ENCODE measurements around the gene MMP1.

The MMP1 gene

DNA sequence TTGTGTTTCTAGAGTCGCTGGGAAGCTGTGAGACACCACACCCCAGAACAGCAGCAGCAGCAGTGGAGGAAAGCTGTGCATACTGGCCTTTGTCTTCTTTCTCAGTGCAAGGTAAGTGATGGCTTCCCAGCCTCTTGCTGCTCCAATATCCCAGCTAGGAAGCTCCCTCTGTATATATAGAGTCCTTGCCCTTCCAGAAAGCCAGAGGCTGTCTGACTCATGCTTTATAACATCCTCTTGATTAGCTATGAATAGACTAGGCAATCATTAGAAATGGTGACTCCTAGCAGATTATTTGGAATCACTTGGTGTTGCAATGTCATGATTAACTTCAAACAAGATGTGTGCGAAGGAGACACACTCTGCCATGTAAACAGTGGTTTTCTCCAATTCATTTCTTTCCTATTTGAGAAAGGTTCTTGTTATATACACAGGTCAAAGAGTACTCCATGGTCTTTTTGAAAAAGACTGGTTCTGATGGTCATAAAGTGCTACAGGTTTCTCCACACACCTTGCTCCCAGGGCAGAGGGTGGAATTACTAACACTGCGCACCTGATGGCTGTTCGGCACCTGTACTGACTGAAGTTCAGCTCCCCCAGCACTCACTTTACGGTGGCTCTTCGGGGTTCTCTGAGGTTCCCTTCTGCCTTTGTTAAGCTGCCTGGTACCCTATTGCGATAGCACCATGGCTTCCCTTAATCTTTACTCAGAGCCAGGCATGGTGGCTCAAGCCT, at the start of gene MMP1:
MMP1 (minus strand) TSS at position 149 of the 735 bp plus-strand sequence; CDS start at position 81, 68 bp downstream.
- Mint-ChIP-seq H3K4me1 (ENCODE audit: low read depth) (no peaks in the 10 kb centered on the region), H3K4me3 (no peak within 1 kb of the TSS), H3K36me3 (ENCODE audit: low read depth) (no peaks in the 10 kb centered on the region), H3K27me3 (ENCODE audit: low read depth) (no peaks in the 10 kb centered on the region), H3K27ac (no peak within 1 kb of the TSS), H3K9me3 (no peaks in the 10 kb centered on the region)
- no peak for DNase-seq (ENCODE audit: low spot score)

GRCh38 chr11:102846292-102846691, 48.3 kb upstream of the MMP1 start:
- no peaks in the 10 kb centered on the region for H3K27me3 Mint-ChIP-seq (ENCODE audit: low read depth)
- H3K27ac Mint-ChIP-seq: no peak overlapping the region
- no peaks in the 10 kb centered on the region for H3K36me3 Mint-ChIP-seq (ENCODE audit: low read depth)
- no peaks in the 10 kb centered on the region for H3K9me3 Mint-ChIP-seq
- no peak overlapping the region for H3K4me3 Mint-ChIP-seq
- H3K4me1 Mint-ChIP-seq (ENCODE audit: low read depth): no peaks in the 10 kb centered on the region
- DNase-seq (ENCODE audit: low spot score): no peak

DNA sequence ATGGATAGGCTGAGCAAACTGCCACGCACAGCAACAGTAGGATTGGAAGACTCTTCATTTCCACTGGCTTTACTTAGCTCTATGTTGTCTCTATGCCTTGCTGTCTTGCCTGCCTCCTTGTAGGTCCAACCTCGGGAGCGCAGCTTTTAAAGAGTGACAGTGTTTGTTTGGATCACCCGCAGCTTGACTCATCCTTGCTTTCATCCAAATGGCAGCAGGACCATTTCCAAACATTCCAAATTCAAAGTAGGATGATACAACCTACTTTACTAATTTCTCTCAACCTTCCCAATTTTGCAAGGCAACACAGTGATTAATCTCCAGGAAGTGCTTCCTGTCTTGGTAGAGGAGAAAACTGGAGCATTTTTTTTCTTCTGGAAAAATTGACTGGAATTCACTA, 45.5 kb upstream of the MMP1 start, which contains the start of gene MMP3:
MMP3 (minus strand) TSS at position 121 of the 400 bp plus-strand sequence; CDS start at position 58, 63 bp downstream.
- no peak for DNase-seq (ENCODE audit: low spot score)
- Mint-ChIP-seq H3K4me1 (ENCODE audit: low read depth) (no peaks in the 10 kb centered on the region), H3K27ac (no peak within 1 kb of the TSS), H3K9me3 (no peaks in the 10 kb centered on the region), H3K4me3 (no peak within 1 kb of the TSS), H3K36me3 (ENCODE audit: low read depth) (no peaks in the 10 kb centered on the region), H3K27me3 (ENCODE audit: low read depth) (no peaks in the 10 kb centered on the region)

GRCh38 chr11:102842930-102843329, 45.0 kb upstream of the MMP1 start:
- H3K9me3 Mint-ChIP-seq: no peaks in the 10 kb centered on the region
- no peaks in the 10 kb centered on the region for H3K4me1 Mint-ChIP-seq (ENCODE audit: low read depth)

DNA sequence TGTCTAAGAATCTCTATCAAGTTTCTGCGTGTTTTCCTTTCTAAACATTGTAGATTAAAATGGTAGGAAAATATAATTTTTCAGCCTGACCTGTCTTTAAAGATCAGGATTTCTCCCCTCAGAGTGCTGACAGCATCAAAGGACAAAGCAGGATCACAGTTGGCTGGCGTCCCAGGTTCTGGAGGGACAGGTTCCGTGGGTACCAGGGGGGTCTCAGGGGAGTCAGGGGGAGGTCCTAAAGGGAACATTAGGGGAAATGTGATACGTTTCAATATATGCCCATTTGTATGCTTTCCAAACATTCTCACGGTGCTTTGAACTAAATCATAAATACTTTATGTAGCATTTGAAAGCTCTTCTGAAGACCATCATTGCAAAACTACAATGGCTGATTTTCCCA, 42.1 kb upstream of the MMP1 start:
- H3K9me3 Mint-ChIP-seq: no peaks in the 10 kb centered on the region
- H3K27ac Mint-ChIP-seq: no peak overlapping the region
- DNase-seq (ENCODE audit: low spot score): no peak
- no peak overlapping the region for H3K4me3 Mint-ChIP-seq
- H3K36me3 Mint-ChIP-seq (ENCODE audit: low read depth): no peaks in the 10 kb centered on the region
- no peaks in the 10 kb centered on the region for H3K4me1 Mint-ChIP-seq (ENCODE audit: low read depth)
- H3K27me3 Mint-ChIP-seq (ENCODE audit: low read depth): no peaks in the 10 kb centered on the region

More at GRCh38 chr11:102842930-102843329, 45.0 kb upstream of the MMP1 start:
- Mint-ChIP-seq H3K27ac (no peak overlapping the region), H3K4me3 (no peak overlapping the region), H3K36me3 (ENCODE audit: low read depth) (no peaks in the 10 kb centered on the region), H3K27me3 (ENCODE audit: low read depth) (no peaks in the 10 kb centered on the region)
- no peak for DNase-seq (ENCODE audit: low spot score)

DNA sequence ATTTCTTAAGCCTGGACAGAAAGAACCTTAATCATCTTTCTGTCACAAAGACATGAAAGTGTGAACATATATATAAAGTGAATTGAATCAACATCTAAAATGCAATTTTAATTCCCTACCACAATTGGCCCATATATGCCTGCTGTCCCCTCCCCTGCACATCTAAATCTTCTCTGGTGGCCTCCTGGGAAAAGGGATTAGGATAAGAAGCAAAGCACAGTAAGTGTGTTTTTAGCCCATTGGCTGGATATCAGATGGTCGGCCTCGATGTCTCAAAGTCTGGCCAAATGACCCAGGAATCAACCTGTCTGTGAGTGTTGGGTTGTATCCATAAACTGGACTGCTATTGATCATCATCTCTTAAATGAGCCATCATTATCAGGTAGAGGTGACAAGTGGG, 39.7 kb upstream of the MMP1 start:
- no peaks in the 10 kb centered on the region for H3K9me3 Mint-ChIP-seq
- peaks cover 3% of the 10 kb centered on the region for H3K27me3 Mint-ChIP-seq (ENCODE audit: low read depth)
- DNase-seq (ENCODE audit: low spot score): no peak
- H3K36me3 Mint-ChIP-seq (ENCODE audit: low read depth): no peaks in the 10 kb centered on the region
- no peak overlapping the region for H3K27ac Mint-ChIP-seq
- no peaks in the 10 kb centered on the region for H3K4me1 Mint-ChIP-seq (ENCODE audit: low read depth)
- H3K4me3 Mint-ChIP-seq: no peak overlapping the region

DNA sequence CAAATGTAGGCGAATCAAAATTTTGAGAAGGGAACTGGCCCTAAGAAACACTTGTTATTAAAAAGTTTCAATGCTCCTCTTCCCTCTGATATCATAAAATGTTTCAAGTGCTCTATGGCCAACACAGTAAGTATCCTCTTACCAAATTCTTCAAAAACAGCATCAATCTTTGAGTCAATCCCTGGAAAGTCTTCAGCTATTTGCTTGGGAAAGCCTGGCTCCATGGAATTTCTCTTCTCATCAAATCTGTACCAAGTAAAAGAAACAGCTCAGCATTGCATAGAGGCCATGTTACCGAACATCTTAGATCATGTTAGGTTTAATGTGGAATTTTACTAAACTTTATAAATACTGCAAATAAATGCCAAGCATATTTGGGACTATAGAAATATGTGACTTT, 39.2 kb upstream of the MMP1 start:
- H3K4me3 Mint-ChIP-seq: no peak overlapping the region
- H3K4me1 Mint-ChIP-seq (ENCODE audit: low read depth): no peaks in the 10 kb centered on the region
- no peak for DNase-seq (ENCODE audit: low spot score)
- H3K27ac Mint-ChIP-seq: no peak overlapping the region
- peaks cover 4% of the 10 kb centered on the region for H3K27me3 Mint-ChIP-seq (ENCODE audit: low read depth)
- no peaks in the 10 kb centered on the region for H3K9me3 Mint-ChIP-seq
- no peaks in the 10 kb centered on the region for H3K36me3 Mint-ChIP-seq (ENCODE audit: low read depth)

DNA sequence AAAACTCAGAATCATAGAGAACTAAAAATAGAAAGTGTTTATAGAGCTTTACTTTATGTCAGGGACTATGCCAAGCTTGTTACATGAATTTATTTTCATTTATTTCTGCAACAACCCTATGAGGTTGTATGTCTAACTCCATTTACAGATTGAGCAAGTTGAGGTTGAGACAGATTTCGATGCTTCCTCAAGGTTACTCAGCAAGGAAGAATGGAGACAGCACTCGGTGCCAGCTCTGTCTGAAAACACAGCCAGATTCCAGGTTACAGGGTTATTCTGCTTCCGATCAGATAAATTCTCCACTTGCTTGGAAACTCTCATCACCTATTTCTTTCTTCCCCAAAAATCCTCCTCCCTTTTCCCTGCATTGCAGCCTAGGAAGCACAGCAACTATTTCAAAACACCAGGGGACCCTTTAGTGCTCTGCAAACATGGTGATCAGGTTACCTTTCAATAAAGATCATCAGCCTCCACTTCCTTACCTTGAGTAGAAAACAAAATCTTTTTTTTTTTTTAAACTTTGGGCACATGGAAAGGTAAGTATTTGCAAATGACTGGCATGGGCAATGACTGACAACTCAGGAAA, 38.4 kb upstream of the MMP1 start:
- DNase-seq (ENCODE audit: low spot score): no peak
- Mint-ChIP-seq H3K4me1 (ENCODE audit: low read depth) (no peaks in the 10 kb centered on the region), H3K4me3 (no peak overlapping the region), H3K27ac (no peak overlapping the region), H3K27me3 (ENCODE audit: low read depth) (peaks cover 11% of the 10 kb centered on the region), H3K36me3 (ENCODE audit: low read depth) (no peaks in the 10 kb centered on the region), H3K9me3 (no peaks in the 10 kb centered on the region)

GRCh38 chr11:102833731-102834130, 35.8 kb upstream of the MMP1 start:
- Mint-ChIP-seq H3K36me3 (ENCODE audit: low read depth) (no peaks in the 10 kb centered on the region), H3K27me3 (ENCODE audit: low read depth) (peaks cover 21% of the 10 kb centered on the region), H3K9me3 (no peaks in the 10 kb centered on the region), H3K4me3 (no peak overlapping the region), H3K4me1 (ENCODE audit: low read depth) (no peaks in the 10 kb centered on the region), H3K27ac (no peak overlapping the region)
- no peak for DNase-seq (ENCODE audit: low spot score)

- no peaks in the 10 kb centered on the region for H3K36me3 Mint-ChIP-seq (ENCODE audit: low read depth)
- DNase-seq (ENCODE audit: low spot score): no peak
- no peak overlapping the region for H3K4me3 Mint-ChIP-seq
- H3K27ac Mint-ChIP-seq: no peak overlapping the region
- no peaks in the 10 kb centered on the region for H3K4me1 Mint-ChIP-seq (ENCODE audit: low read depth)
- no peaks in the 10 kb centered on the region for H3K9me3 Mint-ChIP-seq
- peaks cover 21% of the 10 kb centered on the region for H3K27me3 Mint-ChIP-seq (ENCODE audit: low read depth)
These were observed 34.7 kb upstream of the MMP1 start for GRCh38 chr11:102832612-102833011.

- Mint-ChIP-seq H3K4me1 (ENCODE audit: low read depth) (no peaks in the 10 kb centered on the region), H3K4me3 (peak overlapping the region; percentile 39), H3K9me3 (no peaks in the 10 kb centered on the region), H3K27ac (no peak overlapping the region), H3K27me3 (ENCODE audit: low read depth) (peaks cover 21% of the 10 kb centered on the region), H3K36me3 (ENCODE audit: low read depth) (no peaks in the 10 kb centered on the region)
- no peak for DNase-seq (ENCODE audit: low spot score)
These were observed 33.8 kb upstream of the MMP1 start for GRCh38 chr11:102831489-102832440.

DNA sequence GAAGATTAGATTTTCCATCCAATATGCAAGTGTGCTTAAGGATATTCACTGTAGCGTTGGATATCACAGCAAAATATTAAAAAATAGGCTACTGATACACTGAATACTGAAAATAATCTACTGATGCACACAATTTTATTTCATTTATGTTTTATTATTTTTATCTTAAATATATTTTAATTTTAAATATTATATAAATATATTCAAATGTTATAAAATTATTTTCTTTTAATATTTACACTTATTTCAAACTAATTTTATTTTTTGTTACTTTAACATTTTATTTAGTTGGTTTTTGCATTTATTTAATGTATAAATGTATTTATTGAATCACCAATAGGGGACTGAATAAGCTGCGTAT, 33.1 kb upstream of the MMP1 start:
- Mint-ChIP-seq H3K9me3 (no peaks in the 10 kb centered on the region), H3K4me3 (no peak overlapping the region), H3K27me3 (ENCODE audit: low read depth) (peaks cover 21% of the 10 kb centered on the region), H3K4me1 (ENCODE audit: low read depth) (no peaks in the 10 kb centered on the region), H3K27ac (no peak overlapping the region), H3K36me3 (ENCODE audit: low read depth) (no peaks in the 10 kb centered on the region)
- no peak for DNase-seq (ENCODE audit: low spot score)

- H3K27me3 Mint-ChIP-seq (ENCODE audit: low read depth): peaks cover 21% of the 10 kb centered on the region
These were observed 32.2 kb upstream of the MMP1 start for GRCh38 chr11:102830001-102830727.

More at GRCh38 chr11:102830001-102830727, 32.2 kb upstream of the MMP1 start:
- H3K4me3 Mint-ChIP-seq: no peak overlapping the region
- no peak for DNase-seq (ENCODE audit: low spot score)
- no peaks in the 10 kb centered on the region for H3K9me3 Mint-ChIP-seq
- no peaks in the 10 kb centered on the region for H3K36me3 Mint-ChIP-seq (ENCODE audit: low read depth)
- no peaks in the 10 kb centered on the region for H3K4me1 Mint-ChIP-seq (ENCODE audit: low read depth)
- H3K27ac Mint-ChIP-seq: no peak overlapping the region

Measured in T-helper 2 cell treated with Interferon-gamma antibody and Interleukin-4, amounts not matched to agents 5 μg/mL and 100 μg/mL, for 36 hours (primary cell).